ENCODE data around the gene PPP1R12C. TPM values are rescaled to one million over a fixed set of nuclear protein-coding genes. Genes with fewer than 3 reads are reported as not detected.
"Not testable (repeated sequence)": the region's sequence is repeated elsewhere in the genome, so short reads cannot be mapped to it uniquely, and the experiment has no call there.

Gene PPP1R12C
- total RNA-seq, 1 donor from 2014 or later: 62.9 TPM

- Histone ChIP-seq H3K36me3 (ENCODE audit: control insufficient read depth, insufficient read depth, low read length) (no peaks in the 10 kb centered on the region), H3K4me3 (ENCODE audit: low read depth, low read length) (peak overlapping the region; percentile 8), H3K27me3 (ENCODE audit: control insufficient read depth, insufficient read depth, low read length) (peaks cover 38% of the 10 kb centered on the region)
- no peak for DNase-seq (ENCODE audit: low read depth)
- no peak for TF ChIP-seq CTCF (IDR thresholded peaks at IDR 0.05; ENCODE audit: insufficient read depth, low read length, poor library complexity, severe bottlenecking)
Measured at GRCh38 chr19:55156202-55157063, 39.0 kb upstream of the PPP1R12C start.

GRCh38 chr19:55155784-55156183, 38.3 kb upstream of the PPP1R12C start:
- H3K36me3 ChIP-seq (ENCODE audit: control insufficient read depth, insufficient read depth, low read length); DNase-seq (ENCODE audit: low read depth); H3K4me3 ChIP-seq (ENCODE audit: low read depth, low read length): not testable (repeated sequence)
- H3K27me3 ChIP-seq (ENCODE audit: control insufficient read depth, insufficient read depth, low read length): peaks cover 32% of the 10 kb centered on the region

- H3K27me3 ChIP-seq (ENCODE audit: control insufficient read depth, insufficient read depth, low read length): peaks cover 36% of the 10 kb centered on the region
- no peak for DNase-seq (ENCODE audit: low read depth)
- no peaks in the 10 kb centered on the region for H3K36me3 ChIP-seq (ENCODE audit: control insufficient read depth, insufficient read depth, low read length)
- H3K4me3 ChIP-seq (ENCODE audit: low read depth, low read length): no peak overlapping the region
- TF ChIP-seq CTCF (IDR thresholded peaks at IDR 0.05; ENCODE audit: insufficient read depth, low read length, poor library complexity, severe bottlenecking): no peak
Measured at GRCh38 chr19:55153652-55154264, 36.3 kb upstream of the PPP1R12C start.

GRCh38 chr19:55152017-55152416, 34.6 kb upstream of the PPP1R12C start:
- no peaks in the 10 kb centered on the region for H3K36me3 ChIP-seq (ENCODE audit: control insufficient read depth, insufficient read depth, low read length)
- TF ChIP-seq CTCF (IDR thresholded peaks at IDR 0.05; ENCODE audit: insufficient read depth, low read length, poor library complexity, severe bottlenecking): no peak
- no peak overlapping the region for H3K4me3 ChIP-seq (ENCODE audit: low read depth, low read length)
- peaks cover 38% of the 10 kb centered on the region for H3K27me3 ChIP-seq (ENCODE audit: control insufficient read depth, insufficient read depth, low read length)
- DNase-seq (ENCODE audit: low read depth): no peak

- Histone ChIP-seq H3K36me3 (ENCODE audit: control insufficient read depth, insufficient read depth, low read length) (no peaks in the 10 kb centered on the region), H3K4me3 (ENCODE audit: low read depth, low read length) (no peak within 1 kb of the TSS), H3K27me3 (ENCODE audit: control insufficient read depth, insufficient read depth, low read length) (peaks cover 43% of the 10 kb centered on the region)
- no peak for TF ChIP-seq CTCF (IDR thresholded peaks at IDR 0.05; ENCODE audit: insufficient read depth, low read length, poor library complexity, severe bottlenecking)
- no peak for DNase-seq (ENCODE audit: low read depth)
Measured at GRCh38 chr19:55149078-55150003, 31.9 kb upstream of the PPP1R12C start, which contains the start of gene TNNT1. Gene TNNT1 (minus strand): TSS chr19:55149206. CDS start chr19:55147157, 2,049 bp downstream.
